Left ventricle myocardium inferior (tissue), 1 donor: ENCODE measurements around the gene SNTB2. TPM values are rescaled to one million over a fixed set of nuclear protein-coding genes. Genes with fewer than 3 reads are reported as not detected.

Source experiments
- DNase-seq: peaks from one replicate; pipeline ENCODE4 v3.0.0-alpha.2; 2020
- H3K27ac ChIP-seq: fragments of 200-600 bp; replicated peaks from 2 replicates; pipeline ENCODE4 v1.8.0; 2021
- H3K27me3 ChIP-seq: fragments of 200-600 bp; 2 replicates; pipeline ENCODE4 v1.8.0; 2021; ENCODE audit warnings: low read depth
- H3K36me3 ChIP-seq: fragments of 200-600 bp; 2 replicates; pipeline ENCODE4 v1.8.0; 2021
- H3K4me1 ChIP-seq: fragments of 200-600 bp; 2 replicates; pipeline ENCODE4 v1.8.0; 2021
- H3K4me3 ChIP-seq: fragments of 200-600 bp; 2 replicates; pipeline ENCODE4 v1.8.0; 2021; ENCODE audit warnings: mild to moderate bottlenecking, moderate library complexity
- H3K9me3 ChIP-seq: fragments of 200-600 bp; replicated peaks from 2 replicates; pipeline ENCODE4 v1.8.0; 2021
- CTCF ChIP-seq: fragments of 200-600 bp; IDR thresholded peaks from 2 replicates; pipeline ENCODE4 v1.8.0; 2021; ENCODE audit warnings: antibody characterized with exemption, mild to moderate bottlenecking, borderline replicate concordance
- intact Hi-C: fragments of 100-400 bp; cut with micrococcal nuclease; formaldehyde crosslinking; loops from one replicate; pipeline ENCODE4 v1.11.0; 2022
- total RNA-seq: library from RNA; stranded (reverse); fragmentation: NEBNext Ultra II Directional; extraction: Animal tissue kit (Norgen Biotek cat#: 25700); gene quantifications from one replicate; pipeline ENCODE4 v1.2.1, GENCODE V29; 2021
- donor health status: DM: no; HTN: yes; CAD: no; lungs with severe emphysema.

Gene SNTB2
- total RNA-seq, 1 donor from 2014 or later = 10.2 TPM

GRCh38 chr16:69351309-69352027, 164.5 kb downstream of the SNTB2 start, which contains the start of gene TMED6:
TMED6 (minus strand) TSS chr16:69351786; CDS start chr16:69351753, 33 bp downstream.
- Histone ChIP-seq H3K27me3 (no peaks in the 10 kb centered on the region), H3K36me3 (peaks cover 27% of the 10 kb centered on the region), H3K4me1 (no peaks in the 10 kb centered on the region), H3K4me3 (no peak within 1 kb of the TSS), H3K27ac (no peak within 1 kb of the TSS), H3K9me3 (no peaks in the 10 kb centered on the region)
- no peak for DNase-seq
- intact Hi-C loops = no loop called here
- TF ChIP-seq CTCF = no peak

Other genes starting within 250 kb of the SNTB2 start
- gene HAS3, start 81.5 kb upstream of the SNTB2 start, total RNA-seq = 0.27 TPM
- gene CHTF8, start 54.6 kb upstream of the SNTB2 start, total RNA-seq = 52.4 TPM
- gene UTP4, start 54.5 kb upstream of the SNTB2 start, total RNA-seq = 30.4 TPM
- 27.4 TPM for gene VPS4A, start 124.2 kb downstream of the SNTB2 start, total RNA-seq
- gene PDF, start 143.4 kb downstream of the SNTB2 start, total RNA-seq = 6.0 TPM
- gene COG8, start 152.4 kb downstream of the SNTB2 start, total RNA-seq = 24.1 TPM
- gene NIP7, start 152.6 kb downstream of the SNTB2 start, total RNA-seq = 8.2 TPM
- gene TMED6, start 164.6 kb downstream of the SNTB2 start, total RNA-seq = not detected
- 25.0 TPM for gene TERF2, start 198.8 kb downstream of the SNTB2 start, total RNA-seq
- 69.0 TPM for gene CYB5B, start 237.5 kb downstream of the SNTB2 start, total RNA-seq